GM19455 (cell line): Measurements from ENCODE around the gene LMX1B.

ENCODE experiments used
- ATAC-seq: cut with Tn5 transposase; IDR thresholded peaks from one replicate; pipeline ENCODE4 v1.9.1; 2021; ENCODE audit not compliant: unreplicated experiment

LMX1B gene

DNA sequence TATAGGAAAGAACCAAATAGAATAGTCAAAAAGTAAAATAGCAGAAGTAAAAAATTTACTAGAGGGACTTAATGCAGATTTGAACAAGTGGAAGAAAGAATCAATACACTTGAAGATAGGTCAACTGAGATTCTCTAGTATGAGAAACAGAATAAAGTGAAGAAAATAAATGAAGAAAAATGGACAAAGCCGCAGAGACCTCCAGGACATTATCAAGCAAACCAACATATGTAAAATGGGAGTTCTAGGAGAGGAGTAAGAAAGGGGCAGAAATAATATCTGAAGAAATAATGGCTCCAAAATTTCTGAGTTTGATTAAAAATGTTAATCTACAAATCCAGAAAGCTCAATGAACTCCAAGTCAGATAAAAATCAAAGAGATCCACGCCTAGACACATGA, 121.1 kb downstream of the LMX1B start:
- no peak for ATAC-seq

GRCh38 chr9:126735482-126735881, 121.8 kb downstream of the LMX1B start:
- no peak for ATAC-seq

DNA sequence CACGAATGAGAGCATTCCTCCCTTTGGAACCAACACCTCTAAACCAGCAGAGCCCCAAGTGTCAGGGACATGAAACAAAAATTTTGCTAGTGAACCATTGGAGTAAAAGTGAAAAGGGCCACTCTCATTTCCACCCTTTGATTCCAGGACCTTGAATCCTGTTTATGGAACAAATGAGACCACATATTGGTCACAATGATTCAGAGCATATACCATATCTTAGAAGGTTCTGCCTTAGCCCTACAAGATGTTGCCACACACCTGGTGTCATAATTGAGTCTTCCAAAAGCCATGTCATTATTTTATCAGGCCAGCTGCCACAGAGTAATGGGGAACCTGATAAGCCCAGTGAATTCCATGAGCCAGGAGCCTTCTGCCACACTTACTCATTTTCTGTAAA, 124.8 kb downstream of the LMX1B start:
- ATAC-seq = no peak

DNA sequence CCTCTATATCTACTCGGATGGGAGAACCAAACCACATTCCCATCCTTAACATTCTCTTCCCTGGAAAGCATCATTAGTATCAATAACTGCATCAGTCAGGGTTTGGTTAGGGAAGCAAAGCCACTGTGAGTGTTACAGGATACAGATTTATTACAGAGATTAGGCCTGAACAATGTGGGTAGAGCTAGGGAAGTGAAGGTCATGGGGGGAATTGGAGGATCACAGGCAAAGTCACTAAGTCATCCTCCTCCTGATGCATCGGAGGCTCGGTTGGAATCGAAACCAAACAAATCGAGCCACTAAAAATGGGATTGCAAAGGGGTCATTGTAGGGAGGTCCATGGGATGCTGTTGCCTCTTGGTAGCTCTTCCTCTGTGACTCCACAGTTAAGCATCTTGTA, 129.3 kb downstream of the LMX1B start:
- no peak for ATAC-seq

DNA sequence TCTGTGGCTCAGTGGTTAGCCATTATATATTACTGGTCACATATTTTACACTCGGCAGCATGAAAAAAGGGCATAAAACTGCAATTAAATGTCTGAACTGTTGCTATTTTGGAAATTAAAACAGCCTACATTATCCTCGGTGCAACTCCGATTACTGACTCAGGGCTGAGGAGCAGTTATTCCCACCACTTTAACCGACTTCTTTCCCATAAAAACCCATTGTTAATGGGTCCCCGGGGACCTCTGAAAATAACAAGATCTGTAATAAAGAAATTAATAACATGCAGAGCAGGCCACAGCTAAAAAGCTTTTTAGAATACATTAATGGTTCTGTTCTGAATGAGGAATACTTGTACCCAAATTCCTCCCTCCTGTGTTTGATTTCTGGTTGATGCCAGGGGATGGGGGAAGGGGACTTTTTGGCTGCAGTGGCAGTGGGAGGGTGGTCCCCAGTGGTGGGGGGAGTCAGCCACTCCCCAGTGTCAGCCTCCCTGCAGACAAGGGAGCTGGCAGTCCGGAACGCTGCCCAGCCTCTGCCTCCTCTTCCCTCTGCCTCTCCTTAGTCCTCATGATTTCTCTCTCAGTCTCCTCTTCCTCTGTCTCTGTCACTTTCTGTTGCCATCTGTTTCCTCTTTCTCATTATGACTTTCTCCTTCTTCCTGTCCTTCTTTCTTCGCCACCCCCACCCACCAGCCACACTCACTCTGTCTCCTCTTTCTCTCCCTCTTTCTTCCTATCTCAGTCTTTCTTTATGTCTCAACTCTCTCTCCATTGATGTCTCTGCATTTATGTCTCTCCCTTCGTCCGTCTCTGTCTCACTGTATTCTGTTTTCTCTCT, 132.1 kb downstream of the LMX1B start:
- no peak for ATAC-seq
